Keratinocyte (primary cell): Measurements from ENCODE around the gene ARHGAP8.

ENCODE experiments used
- EZH2 ChIP-seq: IDR thresholded peaks from one replicate; pipeline ENCODE4 v1.6.1; 2012; ENCODE audit warnings: inconsistent platforms, mild to moderate bottlenecking, low read length, moderate library complexity
- TF ChIP-seq, protein P1 (sequence below), 3 experiments: IDR thresholded peaks in 1 of 3; conservative IDR thresholded peaks in 1 of 3; optimal IDR thresholded peaks in 1 of 3; 2 replicates in 2 of 3; 3 replicates in 1 of 3; pipeline versions ENCODE3 to v1.5.1; 2011; ENCODE audit warnings: low read length in 3 of 3, mild to moderate bottlenecking in 3 of 3, moderate library complexity in 2 of 3, control low read depth in 1 of 3, inconsistent platforms in 1 of 3; ENCODE audit not compliant: insufficient read depth in 2 of 3; ENCODE audit errors: extremely low read depth in 1 of 3

DNA sequence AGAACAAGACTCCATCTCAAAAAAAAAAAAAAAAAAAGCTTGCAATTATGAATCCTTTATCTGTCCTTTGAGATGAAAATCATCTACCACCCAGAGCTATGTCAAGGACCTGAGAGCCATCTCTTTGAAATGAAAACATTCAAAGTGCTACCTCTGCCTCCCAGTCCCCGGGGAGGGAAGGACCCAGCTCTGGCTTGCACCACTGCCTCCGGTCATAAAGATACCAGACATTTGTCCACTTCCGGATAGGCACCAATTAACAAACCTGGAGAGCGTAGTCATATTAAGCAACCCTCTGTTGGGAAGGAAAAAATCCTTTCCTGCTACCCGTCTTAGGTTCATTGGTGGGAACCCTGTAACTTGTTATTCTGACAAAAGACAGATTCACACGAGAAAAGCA is 98.6 kb downstream of the ARHGAP8 start:
- TF ChIP-seq, protein P1, sequence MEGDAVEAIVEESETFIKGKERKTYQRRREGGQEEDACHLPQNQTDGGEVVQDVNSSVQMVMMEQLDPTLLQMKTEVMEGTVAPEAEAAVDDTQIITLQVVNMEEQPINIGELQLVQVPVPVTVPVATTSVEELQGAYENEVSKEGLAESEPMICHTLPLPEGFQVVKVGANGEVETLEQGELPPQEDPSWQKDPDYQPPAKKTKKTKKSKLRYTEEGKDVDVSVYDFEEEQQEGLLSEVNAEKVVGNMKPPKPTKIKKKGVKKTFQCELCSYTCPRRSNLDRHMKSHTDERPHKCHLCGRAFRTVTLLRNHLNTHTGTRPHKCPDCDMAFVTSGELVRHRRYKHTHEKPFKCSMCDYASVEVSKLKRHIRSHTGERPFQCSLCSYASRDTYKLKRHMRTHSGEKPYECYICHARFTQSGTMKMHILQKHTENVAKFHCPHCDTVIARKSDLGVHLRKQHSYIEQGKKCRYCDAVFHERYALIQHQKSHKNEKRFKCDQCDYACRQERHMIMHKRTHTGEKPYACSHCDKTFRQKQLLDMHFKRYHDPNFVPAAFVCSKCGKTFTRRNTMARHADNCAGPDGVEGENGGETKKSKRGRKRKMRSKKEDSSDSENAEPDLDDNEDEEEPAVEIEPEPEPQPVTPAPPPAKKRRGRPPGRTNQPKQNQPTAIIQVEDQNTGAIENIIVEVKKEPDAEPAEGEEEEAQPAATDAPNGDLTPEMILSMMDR (optimal IDR thresholded peaks at IDR 0.05 in 1 of 3, IDR thresholded peaks at IDR 0.05 in 1 of 3, conservative IDR thresholded peaks at IDR 0.05 in 1 of 3; ENCODE audit: extremely low read depth in 1 of 3, insufficient read depth in 2 of 3, low read length in 3 of 3): no peak
- no peak for TF ChIP-seq EZH2
